GM13977 (cell line): ENCODE results near the gene THPO.

Experiments used
- DNase-seq: peaks from one replicate; pipeline ENCODE4 v3.0.0; 2012; ENCODE audit warnings: low spot score
- CTCF ChIP-seq: IDR thresholded peaks from 2 replicates; pipeline ENCODE4 v1.5.1; 2012; ENCODE audit warnings: mild to moderate bottlenecking, control low read depth; ENCODE audit not compliant: insufficient read depth; ENCODE audit errors: extremely low read depth, missing control alignments
- in situ Hi-C: fragments of 300-500 bp; cut with MboI; formaldehyde crosslinking; loops from one replicate; pipeline ENCODE4 v1.12.0; 2022; ENCODE audit warnings: low sequenced_read_pairs, low pct_unique_long_range_greater_than_20kb, mixed read lengths, inconsistent platforms; ENCODE audit not compliant: unreplicated experiment

THPO gene

GRCh38 chr3:184375747-184376461 lies 2.1 kb downstream of the THPO start:
- no peak for DNase-seq
- in situ Hi-C loops = no loop called here
- no peak for TF ChIP-seq CTCF

GRCh38 chr3:184373422-184373821 lies 4.6 kb downstream of the THPO start:
- no peak for TF ChIP-seq CTCF
- DNase-seq = no peak
- in situ Hi-C loops = no loop called here

- TF ChIP-seq CTCF = no peak
- in situ Hi-C loops = no loop called here
- no peak for DNase-seq
These were observed 5.1 kb downstream of the THPO start for GRCh38 chr3:184372911-184373310.

GRCh38 chr3:184372296-184372821 lies 5.6 kb downstream of the THPO start:
- no peak for DNase-seq
- no peak for TF ChIP-seq CTCF
- in situ Hi-C loops = no loop called here

GRCh38 chr3:184371570-184372018 lies 6.4 kb downstream of the THPO start:
- DNase-seq = peak; percentile 83
- TF ChIP-seq CTCF = peak; percentile 88
- in situ Hi-C loops = no loop called here

GRCh38 chr3:184368586-184369183 lies 9.3 kb downstream of the THPO start:
- in situ Hi-C loops = no loop called here
- no peak for DNase-seq
- TF ChIP-seq CTCF = no peak
